MM.1S (cell line): Measurements from ENCODE around the gene PMFBP1.

Source experiments
- DNase-seq: peaks from one replicate; pipeline ENCODE4 v3.0.0-alpha.2; 2015
- H2AFZ ChIP-seq: fragments of 300-600 bp; sonication (generic); 2 replicates; pipeline ENCODE4 v1.6.0; 2016; ENCODE audit warnings: antibody characterized with exemption, low read length
- H3F3A ChIP-seq: fragments of 300-600 bp; sonication (generic); 2 replicates; pipeline ENCODE4 v1.6.1; 2016; ENCODE audit warnings: mild to moderate bottlenecking, antibody characterized with exemption, low read length, moderate library complexity, mixed read lengths; ENCODE audit not compliant: insufficient read depth
- H3K27ac ChIP-seq: fragments of 300-600 bp; sonication (generic); 2 replicates; pipeline ENCODE4 v1.5.1; 2016; ENCODE audit warnings: mild to moderate bottlenecking, low read length
- H3K27me3 ChIP-seq: fragments of 300-600 bp; sonication (generic); replicated peaks from 2 replicates; pipeline ENCODE4 v1.6.0; 2016; ENCODE audit warnings: low read length; ENCODE audit not compliant: insufficient read depth
- H3K36me3 ChIP-seq: fragments of 300-600 bp; sonication (generic); replicated peaks from 2 replicates; pipeline ENCODE4 v1.6.1; 2016; ENCODE audit warnings: mild to moderate bottlenecking, low read length, mixed read lengths; ENCODE audit not compliant: insufficient read depth
- H3K4me1 ChIP-seq: fragments of 300-600 bp; sonication (generic); 2 replicates; pipeline ENCODE4 v1.6.1; 2016; ENCODE audit warnings: low read length, mixed read lengths
- H3K4me2 ChIP-seq: fragments of 300-600 bp; sonication (generic); 2 replicates; pipeline ENCODE4 v1.6.0; 2016; ENCODE audit warnings: low read depth, low read length
- H3K4me3 ChIP-seq: fragments of 300-600 bp; sonication (generic); 2 replicates; pipeline ENCODE4 v1.5.1; 2016; ENCODE audit warnings: low read length, mixed read lengths
- H3K79me2 ChIP-seq: fragments of 300-600 bp; sonication (generic); 2 replicates; pipeline ENCODE4 v1.6.1; 2016; ENCODE audit warnings: mixed run types, low read length, mixed read lengths
- H3K9ac ChIP-seq: fragments of 300-600 bp; sonication (generic); 2 replicates; pipeline ENCODE4 v1.6.1; 2016; ENCODE audit warnings: low read length, mixed read lengths
- H3K9me2 ChIP-seq: fragments of 300-600 bp; sonication (generic); replicated peaks from 2 replicates; pipeline ENCODE4 v1.6.1; 2016; ENCODE audit warnings: mild to moderate bottlenecking, low read length, mixed read lengths; ENCODE audit not compliant: insufficient read depth
- H3K9me3 ChIP-seq: fragments of 300-600 bp; sonication (generic); replicated peaks from 2 replicates; pipeline ENCODE4 v1.6.1; 2016; ENCODE audit warnings: mild to moderate bottlenecking, low read length, mixed read lengths; ENCODE audit not compliant: insufficient read depth
- H4K20me1 ChIP-seq: fragments of 300-600 bp; sonication (generic); 2 replicates; pipeline ENCODE4 v1.6.1; 2016; ENCODE audit warnings: mild to moderate bottlenecking, low read length, moderate library complexity, mixed read lengths; ENCODE audit not compliant: insufficient read depth
- CTCF ChIP-seq: fragments of 300-600 bp; sonication (generic); IDR thresholded peaks from 2 replicates; pipeline ENCODE4 v1.5.1; 2016; ENCODE audit warnings: antibody characterized with exemption, low read length, mixed read lengths
- EZH2 ChIP-seq: fragments of 300-600 bp; sonication (generic); optimal IDR thresholded peaks from 2 replicates; pipeline ENCODE3; 2017; ENCODE audit warnings: low read depth, mild to moderate bottlenecking, antibody characterized with exemption, low read length, mixed read lengths
- EZH2phosphoT487 ChIP-seq: fragments of 300-600 bp; sonication (generic); IDR thresholded peaks from 2 replicates; pipeline ENCODE4 v1.6.1; 2018; ENCODE audit warnings: antibody characterized with exemption, low read length

Gene PMFBP1

GRCh38 chr16:72187551-72187950 is 15.6 kb upstream of the PMFBP1 start:
- no peak for DNase-seq
- Histone ChIP-seq H3K27me3 (no peaks in the 10 kb centered on the region), H3K4me1 (no peaks in the 10 kb centered on the region), H3K79me2 (no peaks in the 10 kb centered on the region), H3K9me2 (no peaks in the 10 kb centered on the region), H3K9ac (no peak overlapping the region), H3K4me3 (no peak overlapping the region), H3K27ac (no peak overlapping the region), H4K20me1 (no peaks in the 10 kb centered on the region), H3F3A (no peaks in the 10 kb centered on the region), H2AFZ (no peak overlapping the region), H3K4me2 (no peak overlapping the region), H3K9me3 (no peaks in the 10 kb centered on the region), H3K36me3 (no peaks in the 10 kb centered on the region)
- TF ChIP-seq EZH2phosphoT487, result no peak
- no peak for TF ChIP-seq CTCF
- TF ChIP-seq EZH2, result no peak

- H2AFZ ChIP-seq, result no peak overlapping the region
- TF ChIP-seq EZH2 (no peak), EZH2phosphoT487 (no peak), CTCF (no peak)
- no peaks in the 10 kb centered on the region for H3F3A ChIP-seq
- H3K9ac ChIP-seq, result no peak overlapping the region
- no peak overlapping the region for H3K4me3 ChIP-seq
- H3K27ac ChIP-seq, result no peak overlapping the region
- no peak for DNase-seq
- no peaks in the 10 kb centered on the region for H4K20me1 ChIP-seq
- H3K79me2 ChIP-seq, result no peaks in the 10 kb centered on the region
- H3K4me2 ChIP-seq, result no peak overlapping the region
- no peaks in the 10 kb centered on the region for H3K36me3 ChIP-seq
- H3K9me3 ChIP-seq, result no peaks in the 10 kb centered on the region
- H3K4me1 ChIP-seq, result no peaks in the 10 kb centered on the region
- no peaks in the 10 kb centered on the region for H3K27me3 ChIP-seq
- no peaks in the 10 kb centered on the region for H3K9me2 ChIP-seq
These were observed 11.0 kb upstream of the PMFBP1 start for GRCh38 chr16:72182976-72183375.

GRCh38 chr16:72179204-72179970 is 7.4 kb upstream of the PMFBP1 start:
- H3F3A ChIP-seq, result no peaks in the 10 kb centered on the region
- H3K9me2 ChIP-seq, result no peaks in the 10 kb centered on the region
- no peaks in the 10 kb centered on the region for H3K9me3 ChIP-seq
- DNase-seq, result no peak
- H2AFZ ChIP-seq, result no peak overlapping the region
- no peaks in the 10 kb centered on the region for H3K4me1 ChIP-seq
- no peak overlapping the region for H3K27ac ChIP-seq
- no peaks in the 10 kb centered on the region for H4K20me1 ChIP-seq
- no peaks in the 10 kb centered on the region for H3K27me3 ChIP-seq
- TF ChIP-seq EZH2, result no peak
- TF ChIP-seq EZH2phosphoT487, result no peak
- no peak for TF ChIP-seq CTCF
- no peak overlapping the region for H3K4me3 ChIP-seq
- H3K36me3 ChIP-seq, result no peaks in the 10 kb centered on the region
- no peaks in the 10 kb centered on the region for H3K79me2 ChIP-seq
- H3K9ac ChIP-seq, result no peak overlapping the region
- H3K4me2 ChIP-seq, result no peak overlapping the region
